HTR-8/SVneo (cell line): ENCODE measurements around the gene DR1.
"Not testable (repeated sequence)": the region's sequence is repeated elsewhere in the genome, so short reads cannot be mapped to it uniquely, and the experiment has no call there.

Experiments
- DNase-seq: peaks from one replicate; pipeline ENCODE4 v3.0.0; 2011; ENCODE audit warnings: low spot score, mixed read lengths; ENCODE audit not compliant: insufficient read length
- FAIRE-seq: peaks from 2 replicates; lab custom pipeline; 2011; peaks lifted over from hg19 to GRCh38; lab: Jason Lieb, UNC

DR1 gene

GRCh38 chr1:93338387-93339146, 7.1 kb upstream of the DR1 start:
- DNase-seq (peak; percentile 70), FAIRE-seq (peak; percentile 96)

- DNase-seq (no peak), FAIRE-seq (no peak)
Observed at GRCh38 chr1:93339171-93339697, 6.5 kb upstream of the DR1 start.

DNA sequence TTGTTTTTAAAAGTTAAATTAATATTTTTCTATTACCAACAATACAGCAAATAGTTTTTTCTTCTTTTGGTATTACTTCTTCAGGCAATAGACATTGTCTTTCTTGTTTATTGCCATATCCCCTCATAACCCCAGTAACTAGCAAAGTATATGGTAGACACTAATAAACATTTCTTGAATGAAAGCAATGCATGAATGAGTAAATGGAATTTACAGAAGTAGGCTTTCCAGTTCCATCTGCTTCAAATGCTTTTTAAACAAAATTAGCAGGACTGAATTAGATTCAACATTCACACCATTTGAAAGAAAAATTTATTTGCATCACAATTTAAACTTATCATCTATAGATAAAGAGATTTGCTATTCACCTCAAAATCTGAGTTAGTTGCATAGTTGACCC, 5.6 kb upstream of the DR1 start:
- no peak for FAIRE-seq
- no peak for DNase-seq

- FAIRE-seq (no peak), DNase-seq (no peak)
Observed at GRCh38 chr1:93344484-93344883, 1.2 kb upstream of the DR1 start.

GRCh38 chr1:93344886-93345632, 648 bp upstream of the DR1 start:
- FAIRE-seq (no peak), DNase-seq (no peak)

DNA sequence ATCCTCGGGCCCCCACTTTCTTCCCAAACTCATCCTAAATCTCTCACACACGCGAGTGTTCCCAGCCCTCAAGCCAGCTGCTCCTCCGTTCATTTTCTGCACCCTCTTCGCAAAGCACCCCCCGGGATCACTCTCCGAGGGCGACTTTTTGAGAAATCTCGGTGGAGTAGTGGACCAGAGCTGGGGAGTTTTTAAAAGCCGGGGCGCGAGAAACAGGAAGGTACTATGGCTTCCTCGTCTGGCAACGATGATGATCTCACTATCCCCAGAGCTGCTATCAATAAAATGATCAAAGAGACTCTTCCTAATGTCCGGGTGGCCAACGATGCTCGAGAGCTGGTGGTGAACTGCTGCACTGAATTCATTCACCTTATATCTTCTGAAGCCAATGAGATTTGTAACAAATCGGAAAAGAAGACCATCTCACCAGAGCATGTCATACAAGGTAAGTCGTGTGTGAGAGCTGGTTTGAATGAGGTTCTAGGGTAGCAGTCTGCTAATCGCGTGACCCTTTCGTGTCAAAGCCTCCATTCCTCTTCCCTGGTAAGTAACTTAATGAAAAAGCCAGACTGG, 800 bp downstream of the DR1 start:
- DNase-seq: no peak
- no peak for FAIRE-seq

DNA sequence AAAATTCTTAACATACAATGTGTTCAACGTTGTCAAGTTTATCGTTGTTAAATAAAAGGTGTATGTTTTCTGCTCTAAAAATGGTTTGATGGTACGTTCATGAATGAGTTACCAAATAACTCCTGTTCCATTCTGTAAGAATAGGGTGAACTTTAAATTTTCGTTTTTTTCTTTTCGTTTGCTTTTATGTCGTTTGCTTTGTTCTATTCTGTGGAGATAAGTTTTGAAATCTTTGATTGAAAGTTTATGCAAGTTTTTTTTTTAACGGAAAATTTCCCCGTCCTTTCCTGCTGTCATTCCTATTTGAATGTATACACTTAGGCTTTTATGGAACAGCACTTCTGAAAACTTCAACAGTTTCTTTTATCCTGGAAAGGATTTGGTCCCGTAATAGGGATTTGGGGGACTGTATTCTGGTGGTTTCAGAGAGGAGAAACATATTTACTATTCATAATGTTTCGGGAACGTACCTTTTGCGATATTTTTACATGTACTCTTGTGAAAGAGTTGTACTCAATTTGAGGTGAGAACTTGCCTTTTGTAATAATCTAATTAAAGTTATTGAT, 1.7 kb downstream of the DR1 start:
- FAIRE-seq (no peak), DNase-seq (no peak)

- no peak for FAIRE-seq
Observed at GRCh38 chr1:93348104-93348728, 2.5 kb downstream of the DR1 start.

GRCh38 chr1:93349231-93350135, 3.8 kb downstream of the DR1 start:
- FAIRE-seq (no peak), DNase-seq (no peak)

More at GRCh38 chr1:93348104-93348728, 2.5 kb downstream of the DR1 start:
- DNase-seq: no peak

GRCh38 chr1:93350322-93350721, 4.6 kb downstream of the DR1 start:
- no peak for FAIRE-seq

DNA sequence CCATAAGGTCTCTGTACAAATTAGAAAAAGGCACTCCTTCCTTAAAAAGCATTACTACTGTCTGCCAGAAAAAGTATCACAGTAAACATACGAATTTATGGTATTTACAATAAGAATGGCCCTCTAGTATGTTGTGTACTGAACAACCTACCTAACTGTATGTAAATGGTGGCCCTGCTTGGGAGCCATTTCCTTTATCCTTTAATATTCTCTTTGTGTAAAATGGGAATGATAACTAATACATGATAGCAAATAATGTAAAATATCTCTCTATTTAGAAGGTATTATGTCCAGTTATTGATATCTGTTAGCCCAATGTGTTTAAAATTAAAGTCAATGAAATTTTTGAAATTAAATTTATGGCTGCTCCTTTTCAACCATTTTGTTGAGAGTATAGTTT, 5.2 kb downstream of the DR1 start:
- DNase-seq: no peak
- no peak for FAIRE-seq

More at GRCh38 chr1:93350322-93350721, 4.6 kb downstream of the DR1 start:
- no peak for DNase-seq

- DNase-seq, FAIRE-seq: not testable (repeated sequence)
Observed at GRCh38 chr1:93351346-93351745, 5.6 kb downstream of the DR1 start.

GRCh38 chr1:93352376-93352775, 6.7 kb downstream of the DR1 start:
- no peak for DNase-seq

GRCh38 chr1:93353286-93353685, 7.6 kb downstream of the DR1 start:
- DNase-seq: no peak
- no peak for FAIRE-seq

More at GRCh38 chr1:93352376-93352775, 6.7 kb downstream of the DR1 start:
- FAIRE-seq: no peak

GRCh38 chr1:93354749-93355148, 9.0 kb downstream of the DR1 start:
- FAIRE-seq: no peak

DNA sequence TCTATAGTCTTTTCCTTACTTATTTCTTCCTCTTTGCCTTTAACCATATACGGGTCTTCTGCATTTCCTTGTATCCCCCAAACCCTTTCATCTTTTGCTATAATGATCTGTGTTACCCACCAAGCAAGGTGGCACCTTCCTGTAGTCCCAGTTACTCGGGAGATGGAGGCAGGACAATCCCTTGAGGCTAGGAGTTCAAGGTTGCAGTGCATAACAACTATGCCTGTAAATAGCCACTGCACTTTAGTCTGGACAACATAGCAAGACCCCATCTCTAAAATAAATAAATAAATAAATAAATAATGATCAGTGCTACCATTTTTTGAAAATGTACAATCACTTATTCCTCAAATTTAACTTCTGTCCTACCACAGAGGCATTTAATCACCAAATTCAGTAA, 11.5 kb downstream of the DR1 start:
- DNase-seq (no peak), FAIRE-seq (no peak)

More at GRCh38 chr1:93354749-93355148, 9.0 kb downstream of the DR1 start:
- no peak for DNase-seq

DNA sequence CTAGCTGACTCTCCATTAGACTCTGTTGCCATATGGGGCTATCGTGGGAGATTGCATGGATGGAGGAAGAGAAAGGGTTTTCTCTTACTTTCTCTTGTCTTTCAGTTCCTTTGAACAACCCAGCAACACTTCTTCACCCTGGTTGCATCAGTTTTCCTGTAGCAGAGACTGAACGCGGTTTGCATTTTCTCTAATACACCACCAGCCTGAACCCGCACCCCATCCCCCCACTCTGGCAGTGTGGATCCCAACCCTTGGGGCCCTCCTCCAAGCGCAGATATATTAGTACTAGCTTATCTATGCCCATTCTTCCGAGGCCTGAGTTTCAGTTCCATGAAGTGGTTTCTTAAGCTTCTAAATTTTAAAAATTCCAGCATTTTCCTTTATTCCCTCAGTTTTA, 12.6 kb downstream of the DR1 start:
- no peak for DNase-seq
- FAIRE-seq: no peak

DNA sequence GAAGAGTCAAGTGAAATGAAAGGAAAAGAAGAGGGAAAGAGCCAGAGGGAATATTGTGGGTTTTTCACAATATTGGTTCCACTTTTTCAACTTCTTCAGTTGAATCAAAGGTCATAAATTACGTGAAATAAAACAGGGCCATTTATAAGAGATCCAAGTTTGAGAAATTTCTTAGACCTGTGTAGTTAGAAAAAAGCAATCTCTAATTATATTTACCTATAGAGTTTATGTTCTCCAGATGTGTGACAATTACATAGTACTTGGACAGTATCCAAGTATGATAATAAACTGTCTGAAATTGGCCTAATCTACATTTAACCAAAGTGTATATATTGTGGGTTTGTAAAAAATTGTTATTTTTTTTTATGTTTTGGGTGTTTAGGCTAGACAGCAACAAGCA, 14.4 kb downstream of the DR1 start:
- DNase-seq (no peak), FAIRE-seq (no peak)

DNA sequence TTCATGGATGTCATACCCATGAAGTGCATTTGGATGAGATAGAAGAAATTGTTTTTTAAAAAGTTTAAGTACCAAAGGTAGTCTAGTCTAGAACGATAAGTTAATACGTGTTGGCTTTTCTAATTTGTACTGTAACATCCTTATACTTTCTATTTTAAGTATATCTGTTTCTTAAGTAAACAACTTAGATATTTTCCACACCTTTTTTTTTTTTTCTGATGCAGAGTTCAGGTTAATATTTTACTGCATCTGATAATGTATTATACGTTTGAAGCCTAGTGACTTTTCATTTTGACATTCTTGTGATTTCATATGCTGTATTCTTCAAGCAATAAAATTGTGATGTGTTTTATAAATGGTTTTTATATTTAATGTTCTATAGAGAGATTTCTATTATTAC, 16.5 kb downstream of the DR1 start:
- FAIRE-seq (no peak), DNase-seq (no peak)
